Activated CD8-positive, alpha-beta memory T cell treated with anti-CD3 and anti-CD28 coated beads, Interleukin-2, amount 50 U/mL, for 1 hour (primary cell): ENCODE measurements around the gene TBC1D4.

Experiments used
- DNase-seq: peaks from one replicate; pipeline ENCODE4 v3.0.0-alpha.2; 2020; ENCODE audit errors: extremely low read depth

The TBC1D4 gene, protein sequence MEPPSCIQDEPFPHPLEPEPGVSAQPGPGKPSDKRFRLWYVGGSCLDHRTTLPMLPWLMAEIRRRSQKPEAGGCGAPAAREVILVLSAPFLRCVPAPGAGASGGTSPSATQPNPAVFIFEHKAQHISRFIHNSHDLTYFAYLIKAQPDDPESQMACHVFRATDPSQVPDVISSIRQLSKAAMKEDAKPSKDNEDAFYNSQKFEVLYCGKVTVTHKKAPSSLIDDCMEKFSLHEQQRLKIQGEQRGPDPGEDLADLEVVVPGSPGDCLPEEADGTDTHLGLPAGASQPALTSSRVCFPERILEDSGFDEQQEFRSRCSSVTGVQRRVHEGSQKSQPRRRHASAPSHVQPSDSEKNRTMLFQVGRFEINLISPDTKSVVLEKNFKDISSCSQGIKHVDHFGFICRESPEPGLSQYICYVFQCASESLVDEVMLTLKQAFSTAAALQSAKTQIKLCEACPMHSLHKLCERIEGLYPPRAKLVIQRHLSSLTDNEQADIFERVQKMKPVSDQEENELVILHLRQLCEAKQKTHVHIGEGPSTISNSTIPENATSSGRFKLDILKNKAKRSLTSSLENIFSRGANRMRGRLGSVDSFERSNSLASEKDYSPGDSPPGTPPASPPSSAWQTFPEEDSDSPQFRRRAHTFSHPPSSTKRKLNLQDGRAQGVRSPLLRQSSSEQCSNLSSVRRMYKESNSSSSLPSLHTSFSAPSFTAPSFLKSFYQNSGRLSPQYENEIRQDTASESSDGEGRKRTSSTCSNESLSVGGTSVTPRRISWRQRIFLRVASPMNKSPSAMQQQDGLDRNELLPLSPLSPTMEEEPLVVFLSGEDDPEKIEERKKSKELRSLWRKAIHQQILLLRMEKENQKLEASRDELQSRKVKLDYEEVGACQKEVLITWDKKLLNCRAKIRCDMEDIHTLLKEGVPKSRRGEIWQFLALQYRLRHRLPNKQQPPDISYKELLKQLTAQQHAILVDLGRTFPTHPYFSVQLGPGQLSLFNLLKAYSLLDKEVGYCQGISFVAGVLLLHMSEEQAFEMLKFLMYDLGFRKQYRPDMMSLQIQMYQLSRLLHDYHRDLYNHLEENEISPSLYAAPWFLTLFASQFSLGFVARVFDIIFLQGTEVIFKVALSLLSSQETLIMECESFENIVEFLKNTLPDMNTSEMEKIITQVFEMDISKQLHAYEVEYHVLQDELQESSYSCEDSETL (N-terminal part only)

DNA sequence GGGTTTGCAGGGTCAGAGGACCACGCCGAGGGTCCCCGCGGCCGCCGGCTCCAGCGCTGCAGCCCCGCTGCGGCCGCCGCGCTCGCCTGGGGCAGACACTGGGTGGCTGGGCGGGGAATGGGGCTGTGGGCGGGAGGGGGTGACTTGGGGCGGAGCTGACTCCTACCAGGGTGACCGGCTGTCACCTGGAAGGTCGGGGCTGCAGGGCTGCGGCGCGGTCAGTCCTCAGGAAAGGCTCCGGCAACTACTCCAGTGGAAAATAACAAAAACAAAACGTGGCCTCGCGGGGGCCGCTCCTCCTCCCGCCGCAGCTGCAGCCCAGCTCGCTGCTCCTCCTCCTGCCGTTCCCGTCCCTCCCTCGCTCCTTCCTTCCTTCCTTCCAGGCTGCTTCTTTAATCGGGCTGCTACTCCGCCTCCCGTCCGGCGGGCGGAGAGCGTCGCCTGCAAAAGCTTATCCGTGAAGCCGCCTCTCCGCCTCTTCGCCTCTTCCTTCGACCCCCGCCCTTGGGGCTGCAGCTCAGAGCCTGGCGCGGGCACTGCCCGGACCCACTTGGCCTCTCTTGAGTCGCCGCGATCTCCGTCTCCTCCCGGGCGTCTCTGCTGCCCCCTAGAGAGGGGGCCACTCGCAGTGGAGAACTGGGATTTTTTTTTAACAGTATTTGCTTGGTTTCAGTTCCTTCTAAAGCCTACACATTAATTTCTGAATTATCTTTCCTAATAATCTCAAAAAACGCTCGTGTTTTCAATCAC is at the start of gene TBC1D4:
TBC1D4 (minus strand) TSS at position 100 of the 750 bp plus-strand sequence. CDS start 402 bp downstream, outside the sequence.
- no peak for DNase-seq

DNA sequence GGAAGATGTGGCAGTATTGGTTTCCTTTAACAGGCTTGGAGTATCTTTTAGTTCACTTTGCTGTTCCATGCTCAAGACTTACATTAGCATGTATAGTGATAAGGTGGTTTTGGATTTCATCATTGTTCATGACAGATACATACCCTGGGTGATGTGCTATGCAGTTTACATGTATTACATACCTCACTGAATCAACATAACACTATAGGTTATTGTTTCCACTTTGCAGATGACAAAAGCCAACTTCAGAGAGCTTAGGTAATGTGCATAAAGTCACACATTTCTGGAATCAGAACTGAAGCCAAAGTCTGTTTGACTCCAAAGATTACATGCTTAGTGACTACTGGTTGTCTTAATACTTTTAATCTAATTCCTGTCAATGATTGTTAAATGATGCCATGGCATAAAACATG is 48.6 kb upstream of the TBC1D4 start:
- no peak for DNase-seq

DNA sequence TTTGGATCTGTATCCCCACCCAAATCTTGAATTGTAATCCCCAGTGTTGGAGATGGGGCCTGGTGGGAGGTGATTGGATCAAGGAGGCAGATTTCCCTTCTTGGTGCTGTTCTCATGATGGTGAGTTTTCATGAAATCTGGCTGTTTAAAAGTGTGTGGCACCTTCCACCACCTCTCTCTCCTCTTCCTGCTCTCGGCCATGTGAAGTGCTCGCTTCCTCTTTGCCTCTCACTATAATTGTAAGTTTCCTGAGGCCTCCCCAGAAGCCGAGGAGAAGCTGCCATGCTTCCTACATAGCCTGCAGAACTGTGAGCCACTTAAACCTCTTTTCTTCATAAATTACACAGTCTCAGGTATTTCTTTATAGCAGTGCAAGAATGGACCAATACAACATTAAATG is 40.0 kb upstream of the TBC1D4 start:
- no peak for DNase-seq

DNA sequence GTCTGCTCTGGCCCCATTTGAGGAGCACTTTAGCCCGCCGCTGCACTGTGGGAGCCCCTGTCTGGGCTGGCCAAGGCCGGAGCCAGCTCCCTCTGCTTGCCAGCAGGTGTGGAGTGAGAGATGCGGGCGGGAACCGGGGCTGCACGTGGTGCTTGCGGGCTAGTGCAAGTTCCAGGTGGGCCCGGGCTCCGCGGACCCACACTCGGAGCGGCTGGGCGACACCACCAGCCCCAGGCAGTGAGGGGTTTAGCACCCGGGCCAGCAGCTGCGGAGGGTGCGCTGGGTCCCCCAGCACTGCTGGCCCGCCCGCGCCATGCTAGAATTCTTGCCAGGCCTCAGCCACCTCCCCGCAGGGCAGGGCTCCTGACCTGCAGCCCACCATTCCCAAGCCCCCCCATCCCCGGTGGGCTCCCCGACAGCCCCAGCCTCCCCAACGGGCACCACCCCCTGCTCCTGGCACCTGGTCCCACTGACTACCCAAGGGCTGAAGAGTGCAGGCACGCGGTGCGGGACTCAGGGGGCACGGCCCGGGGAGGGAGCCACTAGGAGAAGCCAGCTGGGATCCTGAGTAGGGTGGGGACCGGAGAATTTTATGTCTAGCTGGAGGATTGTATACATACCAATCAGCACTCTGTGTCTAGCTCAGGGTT is 36.6 kb upstream of the TBC1D4 start:
- DNase-seq, result no peak

DNA sequence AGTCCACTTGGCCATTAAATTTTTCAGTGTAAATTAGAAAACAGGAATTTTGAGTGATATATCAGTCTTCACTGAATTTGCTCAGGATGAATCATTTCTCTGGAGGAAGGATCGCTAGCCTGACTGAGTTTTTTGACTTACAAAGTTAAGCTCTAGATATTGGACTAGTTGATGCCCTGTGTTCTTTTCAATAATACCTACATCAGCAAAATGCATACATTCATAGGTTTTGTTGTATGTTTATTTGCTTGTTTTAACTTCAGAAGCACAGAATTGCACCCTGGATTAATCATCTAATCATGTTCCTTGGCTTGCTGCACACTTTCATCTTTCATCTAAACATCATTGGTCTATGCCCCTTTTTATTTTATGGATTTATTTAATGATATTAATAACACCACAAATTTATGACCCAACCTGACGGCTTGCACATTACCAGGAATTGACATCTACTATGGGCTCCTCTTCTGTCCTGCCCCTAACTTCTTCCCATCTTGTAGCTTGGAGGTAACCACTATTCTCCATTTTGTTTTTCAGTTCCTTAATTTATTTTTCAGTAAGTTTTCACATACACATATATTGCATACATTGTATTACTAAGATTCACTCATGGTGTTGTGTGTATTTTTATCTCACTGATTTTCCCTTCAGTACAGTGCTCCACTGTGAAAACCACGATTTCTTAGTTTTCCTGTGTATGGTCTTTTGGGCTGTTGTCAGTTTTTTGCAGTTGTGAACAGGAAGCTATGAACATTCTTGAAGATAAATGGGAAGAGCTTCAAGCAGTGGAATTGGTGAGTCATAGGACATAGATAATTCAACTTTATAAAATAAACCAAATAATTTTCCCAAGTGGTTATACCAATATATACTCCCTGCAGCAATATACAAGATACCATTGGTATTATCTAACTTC is 32.4 kb upstream of the TBC1D4 start:
- DNase-seq, result no peak

DNA sequence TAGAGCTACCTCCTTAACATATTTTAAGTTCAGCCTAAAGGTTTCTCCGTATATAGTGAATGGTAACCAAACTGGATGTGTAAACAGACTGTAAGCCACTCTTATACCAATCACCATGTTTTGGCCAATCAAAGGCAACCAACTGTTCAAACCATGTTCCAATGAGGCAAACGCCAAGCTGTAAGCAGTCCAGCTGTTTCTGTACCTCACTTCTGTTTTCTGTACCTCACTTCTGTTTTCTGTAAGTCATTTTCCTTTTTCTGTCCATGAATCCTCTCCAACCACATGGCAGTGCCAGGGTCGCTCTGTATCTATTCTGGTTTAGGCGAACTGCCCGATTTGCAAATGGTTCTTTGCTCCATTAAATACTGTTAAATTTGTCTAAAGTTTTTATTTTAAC is 31.3 kb upstream of the TBC1D4 start:
- DNase-seq, result no peak

DNA sequence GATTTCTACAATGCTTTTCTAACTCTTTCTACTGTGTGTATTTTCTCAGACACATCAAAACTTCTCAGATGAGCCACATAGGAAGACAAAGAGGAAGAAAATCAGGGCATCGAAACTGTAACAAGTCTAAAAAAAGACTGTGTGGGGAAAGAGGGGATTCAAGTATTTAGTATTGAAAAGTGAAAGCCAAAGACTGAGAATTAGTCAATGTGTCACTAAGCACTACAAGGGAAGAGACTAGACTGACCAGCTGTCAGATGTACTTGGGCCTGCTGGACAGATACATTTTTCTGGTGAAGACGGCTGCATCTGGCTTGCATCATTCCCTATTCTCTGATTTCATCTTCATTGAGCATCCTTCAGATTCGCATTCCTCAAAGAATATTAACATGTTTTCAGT is 30.3 kb upstream of the TBC1D4 start:
- no peak for DNase-seq

DNA sequence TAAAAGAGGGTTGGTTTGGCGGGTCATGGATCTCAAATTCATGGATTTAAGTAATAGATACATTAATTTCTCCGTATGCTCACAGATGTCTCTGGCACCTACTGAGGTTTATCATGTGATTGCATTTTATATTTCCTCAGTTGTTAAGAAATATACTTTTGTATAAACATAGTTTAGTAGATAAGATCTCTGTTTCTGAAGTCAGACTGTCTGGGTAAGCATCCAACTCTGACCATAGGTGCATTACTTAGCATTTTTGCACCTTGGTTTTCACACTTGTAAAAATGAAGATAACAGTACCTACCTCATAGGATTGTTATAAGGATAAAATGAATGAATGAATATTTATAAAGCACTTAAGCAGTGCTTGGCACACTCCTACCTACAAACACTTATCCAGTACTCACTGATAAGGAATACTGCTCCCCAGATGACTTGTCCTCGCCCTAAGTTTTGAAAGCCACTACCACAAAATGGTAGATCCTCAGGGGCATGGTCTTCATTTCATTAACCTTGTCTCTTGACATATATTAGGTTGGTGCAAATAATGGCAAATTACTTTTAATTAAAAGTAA is 29.2 kb upstream of the TBC1D4 start:
- no peak for DNase-seq

DNA sequence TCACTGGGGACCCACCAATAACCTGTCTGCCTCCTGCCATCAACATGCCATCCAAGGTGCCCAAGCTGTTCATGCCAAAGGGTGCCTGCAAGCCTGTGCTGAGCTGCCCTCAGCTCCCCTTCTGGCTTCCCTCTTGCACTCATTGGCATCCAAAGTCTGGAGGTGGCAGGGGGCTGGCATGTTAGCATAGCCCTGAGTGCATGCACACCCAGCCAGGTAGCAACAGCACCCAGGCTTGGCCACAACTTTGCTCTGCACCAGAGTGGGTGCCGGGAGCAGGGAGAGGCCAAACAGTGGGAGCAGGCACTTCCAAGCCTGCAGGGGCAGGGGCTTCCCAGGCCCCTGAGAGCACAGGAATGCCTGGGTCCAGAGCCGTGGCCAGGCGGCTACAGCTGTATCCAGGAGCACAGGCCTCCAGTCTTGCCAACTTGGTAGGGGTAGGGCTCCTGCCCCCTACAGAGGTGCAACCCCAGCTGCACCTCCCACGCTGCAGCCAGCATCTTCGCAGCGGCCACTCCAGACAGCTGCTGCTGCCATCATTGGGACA is 26.1 kb upstream of the TBC1D4 start:
- no peak for DNase-seq

DNA sequence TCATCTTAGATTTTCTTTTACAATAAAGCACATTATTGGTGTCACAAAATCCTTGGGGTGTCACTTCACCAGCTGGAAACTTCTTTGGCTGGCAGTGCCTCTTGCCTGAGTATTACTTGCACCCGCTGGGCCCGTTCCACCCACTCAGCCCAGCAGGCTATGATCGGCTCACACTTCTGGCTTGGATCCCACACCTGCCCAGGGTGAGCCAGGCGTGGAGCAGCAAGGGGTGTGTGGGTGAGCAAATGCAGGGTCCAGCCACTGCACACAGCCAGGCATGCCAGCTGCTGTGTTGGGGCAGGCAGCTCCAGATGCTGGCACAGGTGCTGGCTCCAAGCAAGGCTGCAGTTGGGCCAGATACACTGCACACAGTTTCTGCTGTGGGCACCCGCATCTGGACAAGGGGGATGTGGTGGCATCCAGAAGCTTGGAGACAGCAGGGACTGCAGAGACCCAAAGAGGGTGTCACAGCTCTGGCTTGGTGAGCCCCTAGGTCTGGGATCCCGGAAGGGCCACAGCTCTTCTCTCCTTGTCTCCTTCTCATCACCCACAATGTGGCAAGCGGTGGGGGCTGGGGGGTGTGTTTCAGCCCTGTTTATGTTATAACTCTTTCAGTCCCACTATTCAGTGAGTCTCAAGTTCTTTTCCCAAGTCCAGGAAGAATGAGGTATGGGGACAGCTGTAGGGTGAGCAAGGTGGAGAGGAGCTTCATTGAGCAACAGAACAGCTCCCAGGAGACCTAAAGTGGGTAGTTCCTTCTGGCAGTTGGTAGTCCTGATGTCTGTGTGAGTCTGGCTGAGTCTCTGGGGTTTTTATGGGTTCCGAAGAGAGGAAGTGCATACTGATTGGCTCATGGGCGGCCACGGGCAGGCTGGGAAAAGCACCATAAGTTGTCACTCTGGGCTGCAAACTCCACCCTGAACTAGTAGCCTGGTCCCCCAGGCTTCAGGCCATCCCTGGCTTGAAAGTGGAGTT is 25.3 kb upstream of the TBC1D4 start:
- no peak for DNase-seq

DNA sequence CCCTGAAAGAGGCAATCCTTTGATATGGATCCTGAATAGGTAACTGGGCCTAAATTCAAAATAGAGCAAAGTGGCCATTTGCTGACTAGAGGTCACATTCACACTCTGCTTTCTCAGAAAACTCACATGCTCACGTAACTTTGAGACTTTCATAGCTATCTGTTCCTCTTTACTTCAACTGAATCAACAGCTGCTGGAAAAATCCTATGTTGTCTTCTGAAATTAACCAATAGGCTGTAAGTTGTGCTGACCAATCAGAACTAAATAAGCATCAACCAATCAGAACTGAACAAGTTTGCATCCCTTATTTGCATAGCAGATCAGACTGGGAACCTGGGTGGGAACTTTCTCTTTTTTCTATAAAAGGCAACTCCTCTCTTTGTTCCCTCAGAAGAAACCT is 24.0 kb upstream of the TBC1D4 start:
- DNase-seq, result no peak

DNA sequence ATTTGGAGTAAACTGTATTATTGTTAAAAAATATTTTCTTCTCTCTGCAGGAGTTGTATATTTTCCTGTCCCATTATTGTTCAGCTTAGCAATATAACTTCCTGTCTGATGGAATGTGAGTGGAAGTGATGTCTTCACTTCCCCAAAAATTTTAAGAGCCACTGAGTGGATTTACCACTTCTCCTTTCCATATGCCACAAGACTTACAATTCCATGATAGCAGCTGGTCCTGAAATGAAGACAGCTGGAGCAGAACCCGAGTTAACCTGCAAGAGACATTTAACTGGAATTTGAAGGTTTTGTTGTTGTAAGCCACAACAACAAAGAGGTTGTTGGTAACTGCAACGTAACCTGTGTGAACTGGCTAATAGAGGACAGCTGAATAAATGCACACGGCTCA is 23.4 kb upstream of the TBC1D4 start:
- no peak for DNase-seq

DNA sequence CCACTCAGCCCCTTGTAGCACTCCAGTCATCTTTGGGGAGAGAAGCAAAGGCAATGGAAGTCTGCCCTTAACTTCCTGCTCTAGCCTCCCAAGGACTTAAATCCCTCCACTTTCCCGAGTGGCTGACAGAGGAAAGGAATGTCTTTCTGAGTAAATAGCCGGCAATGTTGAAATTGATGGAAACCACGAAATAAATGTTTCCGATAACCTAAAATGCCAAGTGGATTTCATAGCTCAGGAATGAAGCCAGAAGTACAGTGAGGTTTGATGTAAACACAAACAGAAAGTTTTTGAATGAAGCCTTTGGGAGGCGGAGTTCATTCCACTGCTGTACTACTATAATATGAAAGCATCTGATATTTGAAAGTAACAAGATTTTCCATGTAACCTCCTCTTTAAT is 14.0 kb upstream of the TBC1D4 start:
- DNase-seq, result no peak

DNA sequence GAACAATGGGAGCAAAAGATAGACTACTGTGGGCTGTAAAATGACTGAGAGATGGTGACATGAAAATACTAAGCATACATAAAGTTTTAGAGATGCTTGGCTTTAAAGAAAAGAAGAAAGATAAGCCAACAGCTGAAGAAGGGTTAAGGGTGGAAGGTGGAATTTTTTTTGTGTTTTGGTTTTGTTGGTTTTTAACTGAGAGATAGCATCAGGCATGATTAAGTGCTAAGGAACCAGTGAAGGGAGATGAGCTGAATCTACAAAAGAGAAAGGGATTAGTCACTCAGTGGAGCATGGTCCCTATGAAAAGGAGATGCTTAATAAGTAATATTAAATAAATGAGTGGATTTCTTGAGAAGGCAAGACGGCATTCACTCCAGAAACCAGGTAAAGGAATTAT is 12.5 kb upstream of the TBC1D4 start:
- DNase-seq, result no peak

DNA sequence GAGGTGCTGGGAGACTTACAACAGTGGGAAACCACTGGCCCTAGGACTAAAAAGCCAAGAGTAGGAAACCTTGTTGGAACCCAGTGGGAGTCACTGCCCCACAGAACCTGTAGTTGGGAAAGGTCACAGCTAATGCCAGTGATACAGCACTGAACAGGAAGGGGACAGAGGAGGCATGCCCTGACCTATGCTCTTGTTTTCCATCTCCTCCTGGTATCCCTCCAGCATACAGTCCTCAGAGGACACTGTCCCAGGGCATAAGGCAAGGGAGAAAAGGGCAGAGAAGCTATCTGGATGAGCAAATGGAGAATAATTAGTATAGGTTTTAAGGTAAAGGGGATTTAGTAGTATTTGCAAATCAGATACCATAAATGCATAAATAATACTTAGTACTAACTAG is 11.2 kb upstream of the TBC1D4 start:
- no peak for DNase-seq

DNA sequence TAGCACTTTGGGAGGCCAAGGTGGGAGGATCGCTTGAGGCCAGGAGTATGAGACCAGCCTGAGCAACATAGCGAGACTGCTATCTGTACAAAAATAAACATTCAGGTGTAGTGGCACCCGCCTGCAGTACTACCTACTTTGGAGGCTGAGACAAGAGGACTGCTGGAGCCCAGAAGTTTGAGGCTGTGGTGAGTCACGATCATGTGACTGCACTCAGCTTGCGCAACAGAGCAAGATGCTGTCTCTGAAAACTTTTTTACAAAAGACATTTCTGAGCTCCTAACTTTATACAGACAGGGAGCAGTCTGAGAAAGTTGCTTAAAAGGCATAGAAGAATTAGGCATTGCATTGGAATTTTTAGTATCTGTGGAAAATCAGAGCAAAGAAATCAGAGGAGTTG is 10.4 kb upstream of the TBC1D4 start:
- DNase-seq, result no peak

DNA sequence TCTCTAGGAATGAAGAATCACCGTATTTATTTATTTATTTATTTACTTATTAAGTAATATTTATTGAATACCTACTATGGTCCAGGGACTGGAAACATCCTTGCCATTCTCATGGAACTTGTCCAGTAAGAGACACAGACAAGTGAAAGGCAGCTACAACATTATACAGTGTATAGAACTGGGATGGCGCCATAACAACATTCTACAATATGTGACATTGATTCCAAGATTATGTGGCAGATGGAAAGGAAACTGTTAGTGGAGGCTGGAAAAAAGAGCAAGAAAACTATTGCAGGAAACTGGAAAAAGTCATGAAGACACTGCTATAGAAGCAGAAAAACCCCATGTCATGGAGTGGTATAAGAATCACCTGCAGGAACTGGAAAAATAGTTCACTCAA is 9.4 kb upstream of the TBC1D4 start:
- no peak for DNase-seq
